Esophagus muscularis mucosa (tissue), 4 donors: ENCODE results near the gene GPC6.

Experiments used
- CTCF ChIP-seq, 3 experiments: fragments of 200-600 bp in 2 of 3; fragments of 450-650 bp in 1 of 3; sonication (generic) in 2 of 3; IDR thresholded peaks; one replicate each; pipeline ENCODE4 v1.5.1; 2017 to 2019; ENCODE audit warnings: antibody characterized with exemption in 3 of 3, mild to moderate bottlenecking in 2 of 3, moderate library complexity in 1 of 3
- EP300 ChIP-seq: sonication (generic); formaldehyde crosslinking; IDR thresholded peaks from one replicate; pipeline ENCODE4 v1.6.1; 2017; ENCODE audit warnings: antibody characterized with exemption
- POLR2A ChIP-seq: fragments of 450-650 bp; IDR thresholded peaks from one replicate; pipeline ENCODE4 v1.6.1; 2017; ENCODE audit warnings: antibody characterized with exemption, moderate library complexity, mild to moderate bottlenecking, low read depth
- POLR2AphosphoS5 ChIP-seq, 2 donors: sonication (generic); formaldehyde crosslinking; IDR thresholded peaks; one replicate each; pipeline ENCODE4 v1.6.1; 2017; ENCODE audit warnings: antibody characterized with exemption in 2 of 2

- TF ChIP-seq CTCF (IDR thresholded peaks at IDR 0.05) (no peak), POLR2A (no peak), EP300 (no peak), POLR2AphosphoS5 (IDR thresholded peaks at IDR 0.05) (peak in 1 of 2 donors; percentile 25)
These were observed 196.5 kb downstream of the GPC6 start for GRCh38 chr13:93422980-93423543.
